ENCODE measurements around the gene AP5Z1.

DNA sequence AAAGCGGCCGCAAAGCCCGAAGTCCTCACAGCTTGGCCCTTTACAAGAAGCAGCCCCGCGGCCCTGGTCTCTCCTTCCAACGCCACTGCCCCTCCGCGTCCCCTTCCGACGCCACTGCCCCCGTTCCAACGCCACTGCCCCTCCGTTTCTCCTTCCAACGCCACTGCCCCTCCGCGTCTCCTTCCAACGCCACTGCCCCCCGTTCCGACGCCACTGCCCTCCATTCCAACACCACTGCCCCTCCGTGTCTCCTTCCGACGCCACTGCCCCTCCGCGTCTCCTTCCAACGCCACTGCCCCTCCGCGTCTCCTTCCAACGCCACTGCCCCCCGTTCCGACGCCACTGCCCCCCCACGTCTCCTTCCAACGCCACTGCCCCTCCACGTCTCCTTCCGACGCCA, 33.1 kb downstream of the AP5Z1 start:
- TF ChIP-seq POLR2AphosphoS5 (IDR thresholded peaks at IDR 0.05) (no peak), CTCF (IDR thresholded peaks at IDR 0.05) (no peak)

Data from esophagus muscularis mucosa (tissue), 3 donors.